ENCODE data around the gene VWA8. TPM values are rescaled to one million over a fixed set of nuclear protein-coding genes. Genes with fewer than 3 reads are reported as not detected.

Gene VWA8
- total and polyA plus RNA-seq, 2 experiments from 2014 or later = 6.3 to 24.6 TPM

- H3K9me3 Mint-ChIP-seq = no peaks in the 10 kb centered on the region; the same call in 2 of the 3 replicates
- Histone ChIP-seq H2AFZ (no peak overlapping the region), H4K20me1 (replicated peaks; ENCODE audit: insufficient read depth) (0 out of 2 replicates have a peak, but pooled peaks cover 3% of the 10 kb centered on the region), H3K4me2 (no peak overlapping the region), H3K9me2 (ENCODE audit: insufficient read depth) (no peaks in the 10 kb centered on the region), H3K27ac (ENCODE audit: low read depth) (no peak overlapping the region), H3K79me2 (replicated peaks; ENCODE audit: insufficient read depth) (no peaks in the 10 kb centered on the region), H3K36me3 (ENCODE audit: insufficient read depth) (peaks cover 3% of the 10 kb centered on the region; the same call in 1 of the 2 replicates), H3F3A (replicated peaks; ENCODE audit: low read depth) (no peaks in the 10 kb centered on the region), H3K4me1 (ENCODE audit: insufficient read depth) (no peaks in the 10 kb centered on the region), H3K4me3 (no peak overlapping the region), H3K27me3 (ENCODE audit: insufficient read depth) (no peaks in the 10 kb centered on the region)
- ATAC-seq (no peak), DNase-seq (ENCODE audit: low spot score) (no peak)
- H3K27me3 Mint-ChIP-seq (ENCODE audit: insufficient read depth, low read depth, poor library complexity) = no peaks in the 10 kb centered on the region
- H3K36me3 Mint-ChIP-seq (ENCODE audit: low read depth) = no peaks in the 10 kb centered on the region
- no peaks in the 10 kb centered on the region for H3K4me1 Mint-ChIP-seq
- no peak overlapping the region for H3K4me3 Mint-ChIP-seq
- H3K27ac Mint-ChIP-seq = no peak overlapping the region
- TF ChIP-seq, protein P1, sequence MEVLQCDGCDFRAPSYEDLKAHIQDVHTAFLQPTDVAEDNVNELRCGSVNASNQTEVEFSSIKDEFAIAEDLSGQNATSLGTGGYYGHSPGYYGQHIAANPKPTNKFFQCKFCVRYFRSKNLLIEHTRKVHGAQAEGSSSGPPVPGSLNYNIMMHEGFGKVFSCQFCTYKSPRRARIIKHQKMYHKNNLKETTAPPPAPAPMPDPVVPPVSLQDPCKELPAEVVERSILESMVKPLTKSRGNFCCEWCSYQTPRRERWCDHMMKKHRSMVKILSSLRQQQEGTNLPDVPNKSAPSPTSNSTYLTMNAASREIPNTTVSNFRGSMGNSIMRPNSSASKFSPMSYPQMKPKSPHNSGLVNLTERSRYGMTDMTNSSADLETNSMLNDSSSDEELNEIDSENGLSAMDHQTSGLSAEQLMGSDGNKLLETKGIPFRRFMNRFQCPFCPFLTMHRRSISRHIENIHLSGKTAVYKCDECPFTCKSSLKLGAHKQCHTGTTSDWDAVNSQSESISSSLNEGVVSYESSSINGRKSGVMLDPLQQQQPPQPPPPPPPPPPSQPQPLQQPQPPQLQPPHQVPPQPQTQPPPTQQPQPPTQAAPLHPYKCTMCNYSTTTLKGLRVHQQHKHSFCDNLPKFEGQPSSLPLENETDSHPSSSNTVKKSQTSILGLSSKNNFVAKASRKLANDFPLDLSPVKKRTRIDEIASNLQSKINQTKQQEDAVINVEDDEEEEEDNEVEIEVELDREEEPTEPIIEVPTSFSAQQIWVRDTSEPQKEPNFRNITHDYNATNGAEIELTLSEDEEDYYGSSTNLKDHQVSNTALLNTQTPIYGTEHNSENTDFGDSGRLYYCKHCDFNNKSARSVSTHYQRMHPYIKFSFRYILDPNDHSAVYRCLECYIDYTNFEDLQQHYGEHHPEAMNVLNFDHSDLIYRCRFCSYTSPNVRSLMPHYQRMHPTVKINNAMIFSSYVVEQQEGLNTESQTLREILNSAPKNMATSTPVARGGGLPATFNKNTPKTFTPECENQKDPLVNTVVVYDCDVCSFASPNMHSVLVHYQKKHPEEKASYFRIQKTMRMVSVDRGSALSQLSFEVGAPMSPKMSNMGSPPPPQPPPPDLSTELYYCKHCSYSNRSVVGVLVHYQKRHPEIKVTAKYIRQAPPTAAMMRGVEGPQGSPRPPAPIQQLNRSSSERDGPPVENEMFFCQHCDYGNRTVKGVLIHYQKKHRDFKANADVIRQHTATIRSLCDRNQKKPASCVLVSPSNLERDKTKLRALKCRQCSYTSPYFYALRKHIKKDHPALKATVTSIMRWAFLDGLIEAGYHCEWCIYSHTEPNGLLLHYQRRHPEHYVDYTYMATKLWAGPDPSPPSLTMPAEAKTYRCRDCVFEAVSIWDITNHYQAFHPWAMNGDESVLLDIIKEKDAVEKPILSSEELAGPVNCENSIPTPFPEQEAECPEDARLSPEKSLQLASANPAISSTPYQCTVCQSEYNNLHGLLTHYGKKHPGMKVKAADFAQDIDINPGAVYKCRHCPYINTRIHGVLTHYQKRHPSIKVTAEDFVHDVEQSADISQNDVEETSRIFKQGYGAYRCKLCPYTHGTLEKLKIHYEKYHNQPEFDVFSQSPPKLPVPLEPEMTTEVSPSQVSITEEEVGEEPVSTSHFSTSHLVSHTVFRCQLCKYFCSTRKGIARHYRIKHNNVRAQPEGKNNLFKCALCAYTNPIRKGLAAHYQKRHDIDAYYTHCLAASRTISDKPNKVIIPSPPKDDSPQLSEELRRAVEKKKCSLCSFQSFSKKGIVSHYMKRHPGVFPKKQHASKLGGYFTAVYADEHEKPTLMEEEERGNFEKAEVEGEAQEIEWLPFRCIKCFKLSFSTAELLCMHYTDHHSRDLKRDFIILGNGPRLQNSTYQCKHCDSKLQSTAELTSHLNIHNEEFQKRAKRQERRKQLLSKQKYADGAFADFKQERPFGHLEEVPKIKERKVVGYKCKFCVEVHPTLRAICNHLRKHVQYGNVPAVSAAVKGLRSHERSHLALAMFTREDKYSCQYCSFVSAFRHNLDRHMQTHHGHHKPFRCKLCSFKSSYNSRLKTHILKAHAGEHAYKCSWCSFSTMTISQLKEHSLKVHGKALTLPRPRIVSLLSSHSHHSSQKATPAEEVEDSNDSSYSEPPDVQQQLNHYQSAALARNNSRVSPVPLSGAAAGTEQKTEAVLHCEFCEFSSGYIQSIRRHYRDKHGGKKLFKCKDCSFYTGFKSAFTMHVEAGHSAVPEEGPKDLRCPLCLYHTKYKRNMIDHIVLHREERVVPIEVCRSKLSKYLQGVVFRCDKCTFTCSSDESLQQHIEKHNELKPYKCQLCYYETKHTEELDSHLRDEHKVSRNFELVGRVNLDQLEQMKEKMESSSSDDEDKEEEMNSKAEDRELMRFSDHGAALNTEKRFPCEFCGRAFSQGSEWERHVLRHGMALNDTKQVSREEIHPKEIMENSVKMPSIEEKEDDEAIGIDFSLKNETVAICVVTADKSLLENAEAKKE (CRISPR knock-in tag; IDR thresholded peaks at IDR 0.05) = no peak
- TF ChIP-seq JUNB (IDR thresholded peaks at IDR 0.05; ENCODE audit: unreplicated experiment) = no peak
- no peak for TF ChIP-seq EZH2phosphoT487 (IDR thresholded peaks at IDR 0.05; ENCODE audit: unreplicated experiment)
- no peak for TF ChIP-seq EZH2 (IDR thresholded peaks at IDR 0.05; ENCODE audit: low read depth, unreplicated experiment)
- no peak for TF ChIP-seq STAT1 (IDR thresholded peaks at IDR 0.05; ENCODE audit: unreplicated experiment)
- no peak for TF ChIP-seq CREB1 (CRISPR knock-in tag; IDR thresholded peaks at IDR 0.05; ENCODE audit: low read depth)
- TF ChIP-seq CTCF (conservative IDR thresholded peaks at IDR 0.05; ENCODE audit: low read depth in 2 of 2) = no peak
- no peak for TF ChIP-seq REST (IDR thresholded peaks at IDR 0.05; ENCODE audit: unreplicated experiment)
- no peak for TF ChIP-seq ZNF331 (CRISPR knock-in tag; IDR thresholded peaks at IDR 0.05; ENCODE audit: low read depth)
- TF ChIP-seq, protein P2, sequence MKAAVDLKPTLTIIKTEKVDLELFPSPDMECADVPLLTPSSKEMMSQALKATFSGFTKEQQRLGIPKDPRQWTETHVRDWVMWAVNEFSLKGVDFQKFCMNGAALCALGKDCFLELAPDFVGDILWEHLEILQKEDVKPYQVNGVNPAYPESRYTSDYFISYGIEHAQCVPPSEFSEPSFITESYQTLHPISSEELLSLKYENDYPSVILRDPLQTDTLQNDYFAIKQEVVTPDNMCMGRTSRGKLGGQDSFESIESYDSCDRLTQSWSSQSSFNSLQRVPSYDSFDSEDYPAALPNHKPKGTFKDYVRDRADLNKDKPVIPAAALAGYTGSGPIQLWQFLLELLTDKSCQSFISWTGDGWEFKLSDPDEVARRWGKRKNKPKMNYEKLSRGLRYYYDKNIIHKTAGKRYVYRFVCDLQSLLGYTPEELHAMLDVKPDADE (IDR thresholded peaks at IDR 0.05) = no peak
- TF ChIP-seq POLR2AphosphoS5 (IDR thresholded peaks at IDR 0.05; ENCODE audit: low read depth) = no peak
These were observed 352.6 kb downstream of the VWA8 start for GRCh38 chr13:41608111-41608838.

Data from GM23338 (cell line).